Activated CD4-positive, CD25-positive, alpha-beta regulatory T cell treated with anti-CD3 and anti-CD28 coated beads, Interleukin-2, amount 50 U/mL, for 16 hours (primary cell): ENCODE data around the gene CENPX.

Experiments used
- DNase-seq: peaks from one replicate; pipeline ENCODE4 v3.0.0-alpha.2; 2020; ENCODE audit warnings: low read depth, low spot score

The CENPX gene

GRCh38 chr17:82022310-82022980 lies at the start of gene CENPX:
Gene CENPX (minus strand): TSS chr17:82022878. CDS start chr17:82022861, 17 bp downstream.
- DNase-seq: no peak

- no peak for DNase-seq
These were observed 47.9 kb upstream of the CENPX start for GRCh38 chr17:82070611-82071010.

GRCh38 chr17:82065638-82066303 lies 43.1 kb upstream of the CENPX start, which contains the start of gene DUS1L:
Gene DUS1L (minus strand): TSS chr17:82065804. CDS start chr17:82065059, 745 bp downstream.
- peak; percentile 37 for DNase-seq

GRCh38 chr17:82065193-82065637 lies 42.5 kb upstream of the CENPX start:
- DNase-seq: no peak

- DNase-seq: no peak
These were observed 41.9 kb upstream of the CENPX start for GRCh38 chr17:82064433-82065192.

GRCh38 chr17:82063424-82064415 lies 41.0 kb upstream of the CENPX start:
- no peak for DNase-seq

GRCh38 chr17:82062984-82063368 lies 40.3 kb upstream of the CENPX start:
- no peak for DNase-seq

GRCh38 chr17:82062076-82062983 lies 39.7 kb upstream of the CENPX start:
- DNase-seq: no peak

- DNase-seq: no peak
These were observed 38.6 kb upstream of the CENPX start for GRCh38 chr17:82061047-82061925.

- no peak for DNase-seq
These were observed 37.9 kb upstream of the CENPX start for GRCh38 chr17:82060614-82061013.

- no peak for DNase-seq
These were observed 37.3 kb upstream of the CENPX start for GRCh38 chr17:82060001-82060380.

- no peak for DNase-seq
These were observed 36.8 kb upstream of the CENPX start for GRCh38 chr17:82059272-82060000.

GRCh38 chr17:82058855-82059249 lies 36.2 kb upstream of the CENPX start:
- DNase-seq: no peak

- no peak for DNase-seq
These were observed 35.7 kb upstream of the CENPX start for GRCh38 chr17:82058230-82058854.

GRCh38 chr17:82056729-82057621 lies 34.3 kb upstream of the CENPX start:
- no peak for DNase-seq

- no peak for DNase-seq
These were observed 33.5 kb upstream of the CENPX start for GRCh38 chr17:82055965-82056728.
